Ovary (tissue), 3 donors: ENCODE results near the gene BABAM2.

Source experiments
- EP300 ChIP-seq: sonication (generic); formaldehyde crosslinking; IDR thresholded peaks from one replicate; pipeline ENCODE4 v1.6.1; 2017; ENCODE audit warnings: antibody characterized with exemption
- POLR2A ChIP-seq: fragments of 450-650 bp; IDR thresholded peaks from one replicate; pipeline ENCODE4 v1.6.1; 2017; ENCODE audit warnings: antibody characterized with exemption, mild to moderate bottlenecking, moderate library complexity
- TF ChIP-seq, protein P1 (sequence below), 3 donors: fragments of 450-650 bp in 2 of 3; fragments of 200-600 bp in 1 of 3; IDR thresholded peaks; one replicate each; pipeline versions ENCODE4 v1.5.1 to v1.8.0; 2016 to 2022; ENCODE audit warnings: antibody characterized with exemption in 3 of 3, mild to moderate bottlenecking in 1 of 3
- donor health status: DM: no; HTN: no; CAD: no.

GRCh38 chr2:28251337-28251736 lies 360.8 kb downstream of the BABAM2 start:
- TF ChIP-seq, protein P1, sequence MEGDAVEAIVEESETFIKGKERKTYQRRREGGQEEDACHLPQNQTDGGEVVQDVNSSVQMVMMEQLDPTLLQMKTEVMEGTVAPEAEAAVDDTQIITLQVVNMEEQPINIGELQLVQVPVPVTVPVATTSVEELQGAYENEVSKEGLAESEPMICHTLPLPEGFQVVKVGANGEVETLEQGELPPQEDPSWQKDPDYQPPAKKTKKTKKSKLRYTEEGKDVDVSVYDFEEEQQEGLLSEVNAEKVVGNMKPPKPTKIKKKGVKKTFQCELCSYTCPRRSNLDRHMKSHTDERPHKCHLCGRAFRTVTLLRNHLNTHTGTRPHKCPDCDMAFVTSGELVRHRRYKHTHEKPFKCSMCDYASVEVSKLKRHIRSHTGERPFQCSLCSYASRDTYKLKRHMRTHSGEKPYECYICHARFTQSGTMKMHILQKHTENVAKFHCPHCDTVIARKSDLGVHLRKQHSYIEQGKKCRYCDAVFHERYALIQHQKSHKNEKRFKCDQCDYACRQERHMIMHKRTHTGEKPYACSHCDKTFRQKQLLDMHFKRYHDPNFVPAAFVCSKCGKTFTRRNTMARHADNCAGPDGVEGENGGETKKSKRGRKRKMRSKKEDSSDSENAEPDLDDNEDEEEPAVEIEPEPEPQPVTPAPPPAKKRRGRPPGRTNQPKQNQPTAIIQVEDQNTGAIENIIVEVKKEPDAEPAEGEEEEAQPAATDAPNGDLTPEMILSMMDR (IDR thresholded peaks at IDR 0.05) = no peak
- TF ChIP-seq POLR2A = no peak
- no peak for TF ChIP-seq EP300
